Hematopoietic multipotent progenitor cell treated with erythropoietin and hydrocortisone succinate and interleukin-3 and kit ligand, for 4 days (in vitro differentiated cells): ENCODE data around the gene MAST4.

Source experiments
- DNase-seq: peaks from one replicate; pipeline ENCODE4 v3.0.0-alpha.2; 2015

The MAST4 gene

GRCh38 chr5:67028941-67029340, 432.7 kb downstream of the MAST4 start:
- no peak for DNase-seq

- no peak for DNase-seq
These were observed 433.3 kb downstream of the MAST4 start for GRCh38 chr5:67029481-67029880.

- peak; percentile 35 for DNase-seq
These were observed 434.3 kb downstream of the MAST4 start for GRCh38 chr5:67030289-67031056.

- no peak for DNase-seq
These were observed 434.9 kb downstream of the MAST4 start for GRCh38 chr5:67031057-67031443.

- DNase-seq, result no peak
These were observed 435.5 kb downstream of the MAST4 start for GRCh38 chr5:67031692-67032091.

GRCh38 chr5:67032921-67033664, 436.9 kb downstream of the MAST4 start:
- peak; percentile 86 for DNase-seq

GRCh38 chr5:67033880-67034651, 437.9 kb downstream of the MAST4 start:
- DNase-seq, result peak; percentile 80

- DNase-seq, result no peak
These were observed 439.0 kb downstream of the MAST4 start for GRCh38 chr5:67035098-67035740.

- DNase-seq, result no peak
These were observed 441.0 kb downstream of the MAST4 start for GRCh38 chr5:67037171-67037570.

- DNase-seq, result no peak
These were observed 442.8 kb downstream of the MAST4 start for GRCh38 chr5:67038817-67039603.

GRCh38 chr5:67042176-67043003, 446.2 kb downstream of the MAST4 start:
- peak; percentile 36 for DNase-seq

GRCh38 chr5:67043796-67044511, 447.8 kb downstream of the MAST4 start:
- no peak for DNase-seq

GRCh38 chr5:67045816-67046740, 449.9 kb downstream of the MAST4 start:
- no peak for DNase-seq

- peak; percentile 40 for DNase-seq
These were observed 451.0 kb downstream of the MAST4 start for GRCh38 chr5:67047160-67047559.

- DNase-seq, result no peak
These were observed 451.4 kb downstream of the MAST4 start for GRCh38 chr5:67047616-67048015.

GRCh38 chr5:67050125-67050524, 453.9 kb downstream of the MAST4 start:
- no peak for DNase-seq

GRCh38 chr5:67050635-67051034, 454.4 kb downstream of the MAST4 start:
- peak; percentile 35 for DNase-seq

GRCh38 chr5:67051164-67051563, 455.0 kb downstream of the MAST4 start:
- DNase-seq, result no peak

GRCh38 chr5:67052034-67052433, 455.8 kb downstream of the MAST4 start:
- DNase-seq, result no peak
